ENCODE data around the gene ABCD4.
"Not testable (repeated sequence)": the region's sequence is repeated elsewhere in the genome, so short reads cannot be mapped to it uniquely, and the experiment has no call there.

Gene ABCD4

DNA sequence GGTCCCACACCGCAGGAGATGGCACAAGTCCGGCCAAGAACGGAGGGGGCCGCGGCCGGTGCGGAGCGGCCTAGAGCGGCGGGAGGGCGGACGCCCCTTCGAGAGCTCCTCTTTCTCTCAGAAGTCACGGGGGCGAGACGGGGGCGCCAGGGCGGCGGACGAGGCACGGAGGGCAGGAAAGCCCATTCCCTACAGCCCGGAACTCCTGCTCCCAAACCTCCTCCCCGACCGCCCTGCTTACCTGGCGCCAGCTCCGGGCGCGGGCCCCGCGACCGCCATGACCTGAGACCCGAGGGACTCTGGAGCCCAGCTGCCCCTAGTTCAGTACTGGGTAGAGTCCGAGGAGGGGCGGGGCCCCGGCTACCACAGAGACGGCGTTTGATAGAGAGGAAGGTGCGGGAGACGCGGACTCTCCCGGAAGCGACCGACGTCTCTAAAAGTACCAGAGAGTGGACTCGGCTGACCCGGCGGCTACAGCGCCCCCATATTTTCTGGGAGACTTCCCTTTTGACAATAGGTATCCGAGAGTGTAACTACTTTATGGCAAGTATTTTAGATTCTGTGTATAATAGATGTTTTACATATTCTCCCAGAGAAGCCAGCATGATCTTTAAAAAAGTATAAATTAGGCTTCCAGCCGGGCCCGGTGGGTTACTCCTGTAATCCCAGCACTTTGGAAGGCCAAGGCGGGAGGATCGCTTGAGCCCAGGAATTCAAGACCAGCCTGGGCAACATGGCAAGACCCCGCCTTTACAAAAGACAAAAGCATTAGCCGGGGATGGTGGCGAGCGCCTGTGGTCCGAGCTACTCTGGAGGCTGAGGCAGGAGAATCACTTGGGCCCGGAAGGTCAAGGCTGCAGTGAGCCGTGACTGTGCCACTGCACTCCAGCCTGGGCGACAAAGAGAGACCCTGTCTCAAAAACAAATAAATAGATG, at the start of gene ABCD4:
TSS of gene ABCD4 (minus strand) at position 301 of the 936 bp plus-strand sequence. CDS start at position 279, 22 bp downstream.
- peak; percentile 92 for DNase-seq

- DNase-seq: no peak
These were observed 48.2 kb upstream of the ABCD4 start for GRCh38 chr14:74350928-74351323.

- no peak for DNase-seq
These were observed 47.6 kb upstream of the ABCD4 start for GRCh38 chr14:74350211-74350927.

DNA sequence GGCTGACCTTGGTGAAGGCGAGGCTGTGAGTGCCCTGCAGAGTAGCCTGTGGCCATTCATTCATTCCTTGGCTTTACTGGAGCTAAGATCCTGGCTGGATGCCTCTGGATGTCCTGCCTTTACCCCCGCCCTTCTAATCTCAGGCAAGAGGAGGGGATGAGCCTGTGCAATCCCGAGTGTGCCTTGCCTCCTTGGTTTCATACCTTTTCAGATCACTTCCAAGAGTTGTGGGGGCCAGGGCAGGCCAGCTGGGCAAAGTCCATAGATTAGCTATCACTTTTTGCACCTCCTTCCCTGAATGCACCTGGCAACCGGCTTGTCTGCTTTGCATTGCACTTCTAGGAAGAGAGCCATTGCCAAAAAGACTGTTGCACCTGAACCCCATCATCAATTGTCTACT, 47.0 kb upstream of the ABCD4 start:
- no peak for DNase-seq

DNA sequence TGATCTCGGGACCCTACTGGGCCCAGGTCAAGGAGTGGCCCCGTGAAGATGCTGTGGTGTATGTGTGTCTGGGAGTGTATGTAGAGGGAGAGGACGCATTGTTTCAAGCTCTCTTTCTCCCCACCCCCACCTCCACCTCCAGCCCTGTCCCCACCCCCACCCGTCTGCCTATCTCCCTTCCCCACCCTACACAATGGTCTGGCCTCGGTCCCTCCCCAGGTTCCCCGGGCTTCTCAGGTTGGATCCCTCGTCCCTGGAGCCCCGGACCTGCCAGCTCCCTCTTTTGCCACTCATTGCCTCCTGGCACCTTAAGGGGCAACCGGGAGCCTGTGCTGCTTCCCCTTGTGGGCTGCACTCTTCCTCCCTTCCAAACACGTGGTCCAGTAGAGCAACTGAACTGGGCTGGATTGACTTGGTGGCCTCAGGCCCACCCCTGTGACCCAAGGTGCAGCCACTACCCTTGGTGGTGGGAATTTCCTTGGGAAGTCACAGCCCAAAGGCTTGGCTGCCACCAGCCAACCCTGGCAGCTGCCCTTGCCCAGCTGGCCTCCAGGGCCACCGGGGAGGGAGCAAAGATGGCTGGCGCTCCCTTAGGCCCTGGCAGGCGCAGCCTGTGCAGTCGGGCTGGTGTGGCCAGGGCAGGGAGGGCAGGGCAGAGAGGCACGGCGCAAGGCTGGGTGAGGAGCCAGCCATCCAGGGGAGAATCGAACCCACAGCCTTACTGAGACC, 46.2 kb upstream of the ABCD4 start:
- DNase-seq: no peak

- no peak for DNase-seq
These were observed 45.6 kb upstream of the ABCD4 start, which contains the start of gene VRTN for GRCh38 chr14:74348241-74348734. VRTN (plus strand) TSS chr14:74348471; CDS start chr14:74356784, 8,313 bp downstream.

- DNase-seq: no peak
These were observed 45.0 kb upstream of the ABCD4 start for GRCh38 chr14:74347795-74348100.

- no peak for DNase-seq
These were observed 44.5 kb upstream of the ABCD4 start for GRCh38 chr14:74347097-74347794.

DNA sequence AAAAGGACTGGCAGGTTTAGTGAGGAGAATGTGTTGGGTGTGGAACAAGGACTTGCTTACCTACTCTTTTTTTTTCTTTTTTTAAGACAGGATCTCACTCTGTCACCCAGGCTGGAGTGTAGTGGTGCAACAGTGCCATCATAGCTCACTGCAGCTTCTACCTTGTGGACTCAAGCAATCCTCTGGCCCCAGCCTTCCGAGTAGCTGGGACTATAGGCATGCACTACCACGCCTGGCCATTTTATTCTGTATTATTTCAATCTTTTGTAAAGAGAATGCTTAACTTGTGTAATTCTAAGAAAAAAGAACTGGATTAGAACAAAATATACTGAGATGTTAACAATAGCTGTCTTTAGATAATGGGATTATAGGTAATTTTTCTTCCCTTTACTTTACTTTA, 43.6 kb upstream of the ABCD4 start:
- DNase-seq: no peak

DNA sequence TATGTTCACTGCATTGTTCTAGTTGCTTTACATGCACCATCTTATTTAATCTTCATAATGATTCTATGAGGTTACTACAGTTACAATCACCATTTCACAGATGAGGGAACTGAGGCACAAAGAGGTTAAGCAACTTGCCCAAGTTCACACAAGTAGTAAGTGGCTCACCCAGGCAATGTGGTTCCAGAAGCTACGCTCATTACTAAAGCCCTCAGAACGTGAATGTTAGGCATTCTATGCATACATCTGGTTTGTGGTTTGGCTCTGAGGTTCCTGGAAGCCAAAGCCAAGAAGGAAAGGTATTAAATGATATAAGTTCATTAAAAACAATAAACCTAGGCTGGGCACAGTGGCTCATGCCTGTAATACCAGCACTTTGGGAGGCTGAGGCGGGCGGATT, 31.2 kb upstream of the ABCD4 start:
- DNase-seq: peak; percentile 80

DNA sequence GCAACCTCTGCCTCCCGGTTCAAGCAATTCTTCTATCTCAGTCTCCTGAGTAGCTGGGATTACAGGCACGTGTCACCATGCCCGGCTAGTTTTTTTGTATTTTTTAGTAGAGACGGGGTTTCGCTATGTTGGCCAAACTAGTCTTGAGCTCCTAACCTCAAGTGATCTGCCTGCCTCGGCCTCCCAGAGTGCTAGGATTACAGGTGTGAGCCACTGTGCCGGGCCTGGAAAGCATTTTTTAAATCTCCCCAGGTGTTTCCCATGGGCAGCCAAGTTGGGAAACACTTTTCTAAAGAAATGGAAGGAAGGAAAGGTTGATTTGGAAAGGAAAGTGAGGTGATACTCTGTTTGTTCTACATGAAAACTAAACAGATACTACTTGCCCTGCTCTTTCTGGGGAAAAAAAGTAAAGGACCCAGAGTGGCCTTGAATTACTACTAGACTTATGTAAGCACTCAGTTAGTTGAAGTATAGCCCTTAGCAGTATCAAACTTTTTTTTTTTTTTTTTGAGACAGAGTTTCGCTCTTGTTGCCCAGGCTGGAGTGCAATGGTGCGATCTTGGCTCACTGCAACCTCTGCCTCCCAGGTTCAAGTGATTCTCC, 27.3 kb upstream of the ABCD4 start:
- not testable (repeated sequence) for DNase-seq

DNA sequence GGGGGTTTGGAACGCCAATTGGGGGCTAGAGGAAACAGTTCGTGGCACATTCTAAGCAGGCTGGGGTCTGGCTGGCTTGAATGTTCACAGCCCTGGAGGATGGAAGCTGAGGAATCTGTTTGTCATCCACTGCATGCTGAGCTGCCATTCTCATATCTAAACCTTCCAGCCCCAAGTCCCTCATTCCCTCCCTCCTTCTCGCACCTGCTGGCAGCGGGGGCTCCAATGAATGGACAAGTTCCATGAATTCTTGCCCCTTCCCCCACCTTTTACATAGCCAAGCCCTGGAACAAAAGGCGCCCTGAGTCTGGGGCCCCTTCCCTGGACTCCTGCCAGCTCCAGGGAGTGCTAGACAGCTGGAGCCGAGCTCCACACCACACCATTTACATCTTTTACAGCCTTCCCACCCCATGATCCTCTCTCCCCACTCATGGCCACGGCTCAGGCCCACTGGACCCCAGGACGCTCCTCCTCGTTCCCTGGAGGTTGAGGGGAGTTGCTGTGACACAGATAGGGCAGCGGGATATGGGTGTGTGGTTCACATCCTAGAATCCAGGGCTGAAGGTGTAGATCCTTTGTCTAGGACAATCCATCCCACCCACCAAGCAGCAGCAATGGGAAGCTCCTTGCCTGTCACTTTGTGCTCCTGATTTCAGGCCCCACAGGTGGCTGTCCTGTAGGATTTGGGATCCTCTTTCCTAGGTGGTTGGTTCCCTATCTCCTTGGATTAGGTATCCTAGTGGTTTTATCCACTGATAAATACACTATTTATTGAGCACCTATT, 23.8 kb upstream of the ABCD4 start:
- no peak for DNase-seq

DNA sequence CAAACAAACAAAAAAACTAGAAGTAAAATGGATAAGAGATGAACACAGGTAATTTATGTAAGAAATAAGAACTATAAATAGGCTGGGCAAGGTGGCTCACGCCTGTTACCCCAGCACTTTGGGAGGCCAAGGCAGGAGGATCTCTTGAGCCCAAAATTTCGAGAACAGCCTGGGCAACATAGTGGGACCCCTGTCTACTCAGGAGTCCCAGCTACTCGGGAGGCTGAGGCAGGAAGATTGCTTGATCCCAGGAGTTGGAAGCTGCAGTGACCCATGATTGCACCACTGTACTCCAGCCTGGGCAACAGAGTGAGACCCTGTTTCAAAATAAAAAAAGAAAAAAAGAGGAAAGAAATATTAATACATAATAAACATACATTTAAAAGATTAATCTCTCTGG, 22.7 kb upstream of the ABCD4 start:
- no peak for DNase-seq

DNA sequence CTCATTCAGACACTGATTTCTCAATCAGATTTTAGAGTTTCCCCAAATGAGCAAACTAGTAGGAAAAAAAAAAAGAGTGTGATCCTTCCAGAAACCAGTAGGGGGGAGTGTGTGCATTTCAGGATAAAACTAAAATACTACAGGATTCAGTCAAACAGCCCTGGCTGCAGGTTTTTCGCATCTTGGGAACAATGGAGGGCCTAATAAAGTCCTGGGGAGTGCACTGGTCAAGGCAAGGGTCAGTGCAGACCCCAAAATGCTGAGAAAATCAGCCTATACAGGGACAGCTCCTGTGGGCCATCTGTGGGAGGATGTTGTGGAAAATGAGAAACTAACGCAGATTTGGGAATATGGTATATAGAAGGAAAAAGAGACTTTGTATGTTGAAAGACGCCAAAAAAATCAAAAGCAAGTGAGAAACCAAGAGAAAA, 22.2 kb upstream of the ABCD4 start:
- peak; percentile 24 for DNase-seq

- no peak for DNase-seq
These were observed 11.8 kb upstream of the ABCD4 start for GRCh38 chr14:74314576-74314975.

- no peak for DNase-seq
These were observed 10.9 kb upstream of the ABCD4 start for GRCh38 chr14:74313601-74314000.

DNA sequence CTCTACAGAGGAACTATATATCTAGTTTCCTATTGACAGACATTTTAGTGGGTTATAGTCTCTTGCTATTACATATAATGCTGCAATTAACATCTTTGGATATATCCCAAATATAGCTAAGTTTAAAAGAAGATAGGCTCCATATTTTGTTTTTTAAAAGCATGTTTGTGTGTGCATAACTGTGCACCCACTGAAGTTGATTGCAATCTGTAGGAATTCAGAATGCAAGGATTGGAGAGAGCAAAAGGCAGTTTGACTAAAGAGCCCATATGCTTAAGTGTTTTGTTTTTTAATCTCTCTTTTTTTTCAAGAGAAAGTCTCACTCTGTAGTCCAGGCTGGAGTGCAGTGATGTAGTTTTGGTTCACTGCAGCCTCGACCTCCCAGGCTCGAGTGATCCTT, 9.4 kb upstream of the ABCD4 start:
- DNase-seq: no peak

DNA sequence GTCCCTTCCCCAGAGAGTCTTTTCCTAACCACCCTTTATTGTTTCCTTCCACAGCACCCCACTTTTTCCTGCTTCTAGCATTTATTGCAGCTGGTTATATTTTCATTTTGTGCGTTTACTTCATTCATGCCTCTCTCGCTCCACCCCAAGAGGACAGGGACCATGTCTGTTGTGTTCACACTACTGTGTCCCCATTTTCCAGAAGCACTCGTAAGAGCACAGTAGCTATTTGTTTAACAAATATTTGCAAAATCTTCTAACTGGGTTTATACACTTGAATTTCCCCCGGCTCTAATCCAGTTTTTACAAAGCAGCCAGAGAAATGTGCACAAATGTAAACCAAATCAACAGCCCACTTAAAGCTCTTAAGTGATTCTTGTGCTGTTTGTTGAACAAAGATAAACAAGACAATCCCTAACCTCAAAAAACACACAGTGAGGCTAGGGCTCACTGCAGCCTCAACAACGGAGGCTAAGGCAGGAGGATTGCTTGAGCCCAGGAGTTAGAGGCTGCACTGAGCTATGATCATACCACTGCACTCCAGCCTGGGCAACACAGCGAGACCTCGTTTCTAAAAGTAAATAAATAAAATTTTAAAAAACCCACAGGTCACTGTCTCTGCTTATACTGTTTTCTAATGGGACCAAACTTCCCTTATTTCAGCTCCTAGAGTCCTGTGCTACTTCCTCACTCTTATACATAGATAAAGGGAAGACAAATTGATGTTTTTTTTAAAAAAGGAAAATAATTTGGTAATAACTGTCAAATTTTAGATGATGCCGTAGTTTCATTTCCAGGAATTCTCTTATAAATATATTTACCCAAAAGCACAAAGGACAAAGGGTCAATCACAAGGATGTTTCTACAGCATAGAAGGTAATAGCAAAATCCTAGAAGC, 6.6 kb upstream of the ABCD4 start:
- no peak for DNase-seq

- DNase-seq: no peak
These were observed 6.0 kb upstream of the ABCD4 start for GRCh38 chr14:74308695-74309094.

- DNase-seq: peak; percentile 48
These were observed 544 bp downstream of the ABCD4 start for GRCh38 chr14:74302152-74302628.
